ENCODE data around the gene LCNL1. TPM values are rescaled to one million over a fixed set of nuclear protein-coding genes. Genes with fewer than 3 reads are reported as not detected.

The LCNL1 gene
- total and polyA plus RNA-seq, 12 donors: 0.06 to 10.5 (median 0.78) TPM; not detected in 2

- Histone ChIP-seq H3K4me1 (replicated peaks in 1 of 2) (peaks cover 0 to 11% of the 10 kb centered on the region in 2 donors), H3K4me3 (peak within 1 kb of the TSS in 1 of 4 donors; percentile 65), H3K9me3 (replicated peaks in 1 of 3) (no peaks in the 10 kb centered on the region), H3K27ac (peak within 1 kb of the TSS in 1 of 5 donors; percentile 66), H3K36me3 (replicated peaks in 1 of 2) (no peaks in the 10 kb centered on the region), H3K27me3 (no peaks in the 10 kb centered on the region)
- WGBS, 4 donors: 74 to 81% (median 77%) methylated on average over 7 to 10 of the region's 10 CpGs
- intact Hi-C loops (cut with DNase I): no loop called here
- TF ChIP-seq, protein P1, sequence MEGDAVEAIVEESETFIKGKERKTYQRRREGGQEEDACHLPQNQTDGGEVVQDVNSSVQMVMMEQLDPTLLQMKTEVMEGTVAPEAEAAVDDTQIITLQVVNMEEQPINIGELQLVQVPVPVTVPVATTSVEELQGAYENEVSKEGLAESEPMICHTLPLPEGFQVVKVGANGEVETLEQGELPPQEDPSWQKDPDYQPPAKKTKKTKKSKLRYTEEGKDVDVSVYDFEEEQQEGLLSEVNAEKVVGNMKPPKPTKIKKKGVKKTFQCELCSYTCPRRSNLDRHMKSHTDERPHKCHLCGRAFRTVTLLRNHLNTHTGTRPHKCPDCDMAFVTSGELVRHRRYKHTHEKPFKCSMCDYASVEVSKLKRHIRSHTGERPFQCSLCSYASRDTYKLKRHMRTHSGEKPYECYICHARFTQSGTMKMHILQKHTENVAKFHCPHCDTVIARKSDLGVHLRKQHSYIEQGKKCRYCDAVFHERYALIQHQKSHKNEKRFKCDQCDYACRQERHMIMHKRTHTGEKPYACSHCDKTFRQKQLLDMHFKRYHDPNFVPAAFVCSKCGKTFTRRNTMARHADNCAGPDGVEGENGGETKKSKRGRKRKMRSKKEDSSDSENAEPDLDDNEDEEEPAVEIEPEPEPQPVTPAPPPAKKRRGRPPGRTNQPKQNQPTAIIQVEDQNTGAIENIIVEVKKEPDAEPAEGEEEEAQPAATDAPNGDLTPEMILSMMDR (IDR thresholded peaks at IDR 0.05): no peak
- TF ChIP-seq POLR2A (IDR thresholded peaks at IDR 0.05): no peak
- DNase-seq: no peak
Observed at GRCh38 chr9:136977223-136977622, 5.6 kb upstream of the LCNL1 start, which contains the start of gene PTGDS. Gene PTGDS, plus strand, starts transcription at chr9:136977504. Its CDS starts 75 bp downstream, at chr9:136977579.

DNA sequence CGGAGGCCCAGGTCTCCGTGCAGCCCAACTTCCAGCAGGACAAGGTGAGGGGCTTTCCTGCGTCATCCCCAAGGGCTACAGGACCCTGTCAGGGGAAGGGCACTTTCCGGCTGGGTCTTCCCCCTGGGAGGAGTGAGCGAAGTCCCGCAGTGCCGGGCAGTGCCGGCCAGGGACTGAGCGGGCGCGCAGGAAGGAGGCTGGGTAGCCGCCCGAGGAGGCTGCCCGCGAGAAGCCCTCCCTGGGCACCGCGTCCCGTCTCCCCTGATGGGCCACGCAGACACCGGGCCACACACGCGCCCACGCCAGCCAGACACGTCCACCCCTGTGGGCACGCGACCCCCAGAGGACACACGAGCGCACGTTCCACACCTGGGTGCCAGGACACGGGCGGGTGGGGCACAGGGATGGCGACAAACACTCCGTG is 5.1 kb upstream of the LCNL1 start:
- DNase-seq: no peak
- WGBS, 4 donors: 28 to 31% methylated on average over 30 to 33 of the region's 33 CpGs; no CpG with 5 or more reads in 2 of the 4 donors
- intact Hi-C loops (cut with DNase I): no loop called here
- Histone ChIP-seq H3K36me3 (replicated peaks in 1 of 2) (no peaks in the 10 kb centered on the region), H3K27me3 (no peaks in the 10 kb centered on the region), H3K27ac (peak overlapping the region in 1 of 5 donors; percentile 66), H3K4me3 (peak overlapping the region in 1 of 4 donors; percentile 65), H3K4me1 (replicated peaks in 1 of 2) (peaks cover 0 to 11% of the 10 kb centered on the region in 2 donors), H3K9me3 (replicated peaks in 1 of 3) (no peaks in the 10 kb centered on the region)
- TF ChIP-seq POLR2A (IDR thresholded peaks at IDR 0.05): no peak
- TF ChIP-seq, protein P1 (IDR thresholded peaks at IDR 0.05): no peak

DNA sequence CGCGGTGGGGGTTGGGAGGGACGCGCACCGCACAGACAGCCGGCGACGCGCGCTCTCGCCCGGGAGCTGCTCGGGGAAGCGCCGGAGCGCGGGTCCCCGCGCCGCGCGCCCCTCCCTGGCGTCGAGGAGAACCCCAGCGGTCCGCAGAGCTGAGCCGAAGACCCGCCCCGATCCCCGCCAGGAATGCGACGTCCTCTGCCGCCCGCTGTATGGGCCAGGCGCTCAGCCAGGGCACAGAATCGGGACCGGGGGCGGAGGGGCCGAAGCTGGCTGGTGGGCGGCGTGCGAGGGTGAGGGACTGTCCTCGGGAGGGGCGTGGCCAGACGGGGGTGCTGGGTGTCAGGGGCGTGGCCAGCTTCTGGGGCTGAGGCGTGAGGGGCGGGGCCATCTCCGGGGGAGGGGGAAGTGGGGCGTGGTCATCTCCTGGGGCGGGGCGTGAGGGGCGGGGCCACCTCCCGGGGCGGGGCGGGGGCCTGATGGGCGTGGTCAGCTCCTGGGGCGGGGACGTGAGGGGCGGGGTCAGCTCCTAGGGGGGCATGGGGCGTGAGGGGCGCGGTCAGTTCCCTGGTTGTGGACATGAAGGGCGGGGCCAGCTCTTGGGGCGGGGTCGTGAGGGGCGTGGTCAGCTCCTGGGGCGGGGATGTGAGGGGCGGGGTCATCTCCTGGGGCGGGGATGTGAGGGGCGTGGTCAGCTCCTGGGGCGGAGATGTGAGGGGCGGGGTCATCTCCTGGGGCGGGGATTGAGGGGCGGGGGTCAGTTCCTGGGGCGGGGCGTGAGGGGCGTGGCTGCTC is 4.5 kb upstream of the LCNL1 start:
- intact Hi-C loops (cut with DNase I): no loop called here
- peak overlapping the region in 1 of 5 donors; percentile 66 for H3K27ac ChIP-seq
- 0 to 3% (median 2%) methylated on average over 11 to 78 of the region's 78 CpGs for WGBS, 4 donors

More for the DNA sequence above, 4.5 kb upstream of the LCNL1 start:
- peak in 6 of 7 donors; percentile 52 to 72 (median 64) for DNase-seq
- Histone ChIP-seq H3K27me3 (no peaks in the 10 kb centered on the region), H3K4me3 (peak overlapping the region in 1 of 4 donors; percentile 65), H3K36me3 (replicated peaks in 1 of 2) (no peaks in the 10 kb centered on the region), H3K9me3 (replicated peaks in 1 of 3) (no peaks in the 10 kb centered on the region), H3K4me1 (replicated peaks in 1 of 2) (peaks cover 0 to 11% of the 10 kb centered on the region in 2 donors)
- TF ChIP-seq, protein P1 (IDR thresholded peaks at IDR 0.05): no peak
- TF ChIP-seq POLR2A (IDR thresholded peaks at IDR 0.05): no peak
